GM12878 (cell line): Measurements from ENCODE around the gene PPARA.

Source experiments
- CEBPB ChIP-seq, 2 experiments: fragments of 150-350 bp in 1 of 2; IDR thresholded peaks; 2 replicates each; pipeline ENCODE4 v1.6.1; 2012 to 2014; ENCODE audit warnings: low read depth in 2 of 2, low read length in 2 of 2, borderline replicate concordance in 1 of 2, inconsistent platforms in 1 of 2
- EZH2 ChIP-seq: IDR thresholded peaks from 2 replicates; pipeline ENCODE4 v1.6.1; 2012; ENCODE audit warnings: low read depth, mild to moderate bottlenecking, control low read depth, inconsistent platforms, low read length, borderline replicate concordance; ENCODE audit not compliant: control insufficient read depth
- KAT2A ChIP-seq: conservative IDR thresholded peaks from 2 replicates; pipeline ENCODE4 v1.6.1; 2011; ENCODE audit warnings: low read depth, low read length; ENCODE audit not compliant: control insufficient read depth
- MTA2 ChIP-seq: fragments of 450-650 bp; IDR thresholded peaks from 2 replicates; pipeline ENCODE4 v1.6.1; 2016; ENCODE audit warnings: low read depth, mild to moderate bottlenecking, moderate library complexity
- MXI1 ChIP-seq: fragments of 150-350 bp; IDR thresholded peaks from 2 replicates; pipeline ENCODE4 v1.6.1; 2011; ENCODE audit warnings: low read depth, mild to moderate bottlenecking, inconsistent platforms, low read length, improper control_type of control experiment
- POLR2A ChIP-seq: IDR thresholded peaks from 2 replicates; pipeline ENCODE4 v1.6.1; 2011; ENCODE audit warnings: low read depth, mild to moderate bottlenecking, low read length
- SMC3 ChIP-seq: IDR thresholded peaks from 2 replicates; pipeline ENCODE4 v1.6.1; 2011; ENCODE audit warnings: low read length, improper control_type of control experiment, borderline replicate concordance
- TF ChIP-seq, protein P1 (sequence below): IDR thresholded peaks from 2 replicates; pipeline ENCODE4 v1.6.1; 2011; ENCODE audit warnings: borderline replicate concordance, low read depth, mild to moderate bottlenecking, moderate library complexity, low read length; ENCODE audit not compliant: insufficient read depth, poor library complexity, severe bottlenecking
- TF ChIP-seq, protein P2 (sequence below), 3 experiments: IDR thresholded peaks in 2 of 3; conservative IDR thresholded peaks in 1 of 3; 2 replicates each; pipeline ENCODE4 v1.5.1; 2011; ENCODE audit warnings: low read depth in 3 of 3, low read length in 3 of 3, mild to moderate bottlenecking in 3 of 3, control low read depth in 2 of 3, moderate library complexity in 2 of 3, inconsistent platforms in 1 of 3, mixed read lengths in 1 of 3; ENCODE audit not compliant: control insufficient read depth in 2 of 3, insufficient read depth in 1 of 3; ENCODE audit errors: extremely low read depth in 1 of 3
- TF ChIP-seq, protein P3 (sequence below): fragments of 450-650 bp; IDR thresholded peaks from 2 replicates; pipeline ENCODE4 v1.6.1; 2017; ENCODE audit warnings: borderline replicate concordance

GRCh38 chr22:46292732-46293131 is 142.4 kb downstream of the PPARA start:
- TF ChIP-seq SMC3 (no peak), MXI1 (no peak), POLR2A (no peak), CEBPB (IDR thresholded peaks at IDR 0.05; ENCODE audit: borderline replicate concordance in 1 of 2, low read depth in 2 of 2, low read length in 2 of 2) (no peak), MTA2 (no peak), EZH2 (no peak), KAT2A (no peak)
- TF ChIP-seq, protein P1, sequence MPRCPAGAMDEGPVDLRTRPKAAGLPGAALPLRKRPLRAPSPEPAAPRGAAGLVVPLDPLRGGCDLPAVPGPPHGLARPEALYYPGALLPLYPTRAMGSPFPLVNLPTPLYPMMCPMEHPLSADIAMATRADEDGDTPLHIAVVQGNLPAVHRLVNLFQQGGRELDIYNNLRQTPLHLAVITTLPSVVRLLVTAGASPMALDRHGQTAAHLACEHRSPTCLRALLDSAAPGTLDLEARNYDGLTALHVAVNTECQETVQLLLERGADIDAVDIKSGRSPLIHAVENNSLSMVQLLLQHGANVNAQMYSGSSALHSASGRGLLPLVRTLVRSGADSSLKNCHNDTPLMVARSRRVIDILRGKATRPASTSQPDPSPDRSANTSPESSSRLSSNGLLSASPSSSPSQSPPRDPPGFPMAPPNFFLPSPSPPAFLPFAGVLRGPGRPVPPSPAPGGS, result no peak
- TF ChIP-seq, protein P2, sequence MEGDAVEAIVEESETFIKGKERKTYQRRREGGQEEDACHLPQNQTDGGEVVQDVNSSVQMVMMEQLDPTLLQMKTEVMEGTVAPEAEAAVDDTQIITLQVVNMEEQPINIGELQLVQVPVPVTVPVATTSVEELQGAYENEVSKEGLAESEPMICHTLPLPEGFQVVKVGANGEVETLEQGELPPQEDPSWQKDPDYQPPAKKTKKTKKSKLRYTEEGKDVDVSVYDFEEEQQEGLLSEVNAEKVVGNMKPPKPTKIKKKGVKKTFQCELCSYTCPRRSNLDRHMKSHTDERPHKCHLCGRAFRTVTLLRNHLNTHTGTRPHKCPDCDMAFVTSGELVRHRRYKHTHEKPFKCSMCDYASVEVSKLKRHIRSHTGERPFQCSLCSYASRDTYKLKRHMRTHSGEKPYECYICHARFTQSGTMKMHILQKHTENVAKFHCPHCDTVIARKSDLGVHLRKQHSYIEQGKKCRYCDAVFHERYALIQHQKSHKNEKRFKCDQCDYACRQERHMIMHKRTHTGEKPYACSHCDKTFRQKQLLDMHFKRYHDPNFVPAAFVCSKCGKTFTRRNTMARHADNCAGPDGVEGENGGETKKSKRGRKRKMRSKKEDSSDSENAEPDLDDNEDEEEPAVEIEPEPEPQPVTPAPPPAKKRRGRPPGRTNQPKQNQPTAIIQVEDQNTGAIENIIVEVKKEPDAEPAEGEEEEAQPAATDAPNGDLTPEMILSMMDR (IDR thresholded peaks at IDR 0.05 in 2 of 3, conservative IDR thresholded peaks at IDR 0.05 in 1 of 3; ENCODE audit: control insufficient read depth in 2 of 3, extremely low read depth in 1 of 3, insufficient read depth in 1 of 3, low read depth in 3 of 3, low read length in 3 of 3), result no peak
- TF ChIP-seq, protein P3, sequence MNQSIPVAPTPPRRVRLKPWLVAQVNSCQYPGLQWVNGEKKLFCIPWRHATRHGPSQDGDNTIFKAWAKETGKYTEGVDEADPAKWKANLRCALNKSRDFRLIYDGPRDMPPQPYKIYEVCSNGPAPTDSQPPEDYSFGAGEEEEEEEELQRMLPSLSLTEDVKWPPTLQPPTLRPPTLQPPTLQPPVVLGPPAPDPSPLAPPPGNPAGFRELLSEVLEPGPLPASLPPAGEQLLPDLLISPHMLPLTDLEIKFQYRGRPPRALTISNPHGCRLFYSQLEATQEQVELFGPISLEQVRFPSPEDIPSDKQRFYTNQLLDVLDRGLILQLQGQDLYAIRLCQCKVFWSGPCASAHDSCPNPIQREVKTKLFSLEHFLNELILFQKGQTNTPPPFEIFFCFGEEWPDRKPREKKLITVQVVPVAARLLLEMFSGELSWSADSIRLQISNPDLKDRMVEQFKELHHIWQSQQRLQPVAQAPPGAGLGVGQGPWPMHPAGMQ, result no peak
